ENCODE results near the gene PLEKHG4B. TPM values are rescaled to one million over a fixed set of nuclear protein-coding genes. Genes with fewer than 3 reads are reported as not detected.
A peak's percentile ranks its signal among the peaks of the same experiment; 100 is the strongest.
"Not testable (repeated sequence)": the region's sequence is repeated elsewhere in the genome, so short reads cannot be mapped to it uniquely, and the experiment has no call there.

PLEKHG4B gene
- total RNA-seq, 1 donor from 2014 or later = 0.15 TPM

DNA sequence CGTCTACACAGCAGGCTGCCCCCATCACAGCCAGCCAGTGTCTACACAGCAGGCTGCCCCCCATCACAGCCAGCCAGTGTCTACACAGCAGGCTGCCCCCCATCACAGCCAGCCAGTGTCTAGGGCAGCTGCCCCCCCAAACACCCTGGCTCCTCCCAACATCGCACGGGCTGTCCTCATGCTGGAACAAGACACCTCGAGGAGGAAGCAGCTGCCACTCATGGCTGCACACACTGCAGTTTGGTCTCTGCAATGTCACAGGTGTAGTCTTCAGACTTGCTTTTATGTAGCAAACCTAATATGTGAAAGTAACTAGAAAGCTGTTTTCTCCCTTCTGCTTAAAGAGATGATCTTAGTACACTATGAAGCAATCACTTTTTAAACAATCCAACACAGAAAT lies 109.0 kb downstream of the PLEKHG4B start:
- DNase-seq (ENCODE audit: low read depth) = no peak

DNA sequence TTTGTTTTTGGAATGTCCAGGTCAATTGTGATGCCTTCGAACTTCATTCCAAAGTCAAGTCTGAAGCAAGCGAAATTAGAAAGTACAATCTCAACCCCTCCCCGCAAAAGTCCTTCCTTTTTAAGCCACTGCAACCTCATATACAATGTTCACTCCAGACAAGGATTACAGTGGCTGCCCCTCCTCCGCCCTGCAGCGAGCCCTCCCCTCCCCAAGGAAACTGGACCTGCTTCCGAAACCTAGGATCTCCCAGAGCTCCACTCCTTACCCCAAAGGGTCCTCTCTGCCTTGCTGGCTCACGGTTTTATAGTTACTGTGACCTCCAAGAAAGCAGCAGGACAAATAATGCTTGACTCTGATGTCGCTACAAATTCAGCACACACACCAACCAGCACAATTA lies 109.7 kb downstream of the PLEKHG4B start:
- no peak for DNase-seq (ENCODE audit: low read depth)

- no peak for DNase-seq (ENCODE audit: low read depth)
Observed at GRCh38 chr5:203246-203930, 111.4 kb downstream of the PLEKHG4B start.

DNA sequence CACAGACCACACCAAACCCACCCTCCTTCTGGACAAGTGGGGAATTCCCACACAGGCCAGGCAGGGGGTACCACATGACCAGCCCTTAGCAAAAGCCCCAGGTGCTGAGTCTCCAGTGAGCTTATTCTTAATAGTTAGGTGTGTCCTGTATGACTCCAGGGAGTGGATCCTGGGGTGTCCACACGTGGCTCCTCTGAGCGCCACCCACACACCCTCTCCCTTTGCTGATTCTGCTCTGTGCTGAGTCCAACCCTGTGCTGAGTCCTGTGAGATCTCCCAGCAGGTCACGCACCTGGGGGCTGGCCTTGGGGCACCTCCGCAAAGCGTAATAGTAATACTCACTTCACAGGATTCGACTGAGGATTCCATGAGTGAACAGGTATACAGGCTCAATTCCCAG lies 112.0 kb downstream of the PLEKHG4B start:
- no peak for DNase-seq (ENCODE audit: low read depth)

- no peak for DNase-seq (ENCODE audit: low read depth)
Observed at GRCh38 chr5:204462-204861, 112.5 kb downstream of the PLEKHG4B start.

DNA sequence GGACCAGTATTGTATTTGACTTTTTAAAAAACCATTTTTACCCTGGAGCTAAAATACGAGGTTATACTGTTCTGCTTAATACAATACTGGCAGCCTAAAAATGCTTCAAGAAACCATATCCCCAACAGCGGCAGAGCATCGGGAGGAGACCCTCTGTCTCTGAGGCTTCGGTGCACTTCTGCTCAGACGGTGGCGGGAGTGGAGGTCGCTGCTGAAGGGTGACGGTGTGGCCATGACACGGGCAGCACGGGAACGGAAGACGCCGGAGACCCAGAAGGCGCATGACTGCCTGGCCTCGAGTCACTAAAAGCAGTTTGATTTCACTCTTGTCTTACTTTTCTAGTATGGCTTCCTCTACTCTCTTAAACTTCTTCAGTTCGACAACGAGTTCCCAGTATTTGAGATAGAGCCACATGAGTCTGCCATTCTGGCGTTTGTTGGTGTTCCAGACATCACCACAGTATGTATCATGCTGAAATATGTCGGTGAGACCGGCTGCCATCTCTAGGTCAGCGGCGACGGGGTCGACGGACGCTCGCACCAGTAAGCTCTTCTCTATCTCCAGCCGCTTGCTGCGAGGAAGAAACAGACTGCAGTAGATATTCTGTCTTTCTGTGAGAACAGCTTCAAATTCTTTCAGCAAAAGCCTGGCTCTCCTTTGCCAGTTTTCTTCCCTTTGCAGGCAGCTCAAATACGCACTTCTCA lies 113.2 kb downstream of the PLEKHG4B start:
- DNase-seq (ENCODE audit: low read depth) = no peak

DNA sequence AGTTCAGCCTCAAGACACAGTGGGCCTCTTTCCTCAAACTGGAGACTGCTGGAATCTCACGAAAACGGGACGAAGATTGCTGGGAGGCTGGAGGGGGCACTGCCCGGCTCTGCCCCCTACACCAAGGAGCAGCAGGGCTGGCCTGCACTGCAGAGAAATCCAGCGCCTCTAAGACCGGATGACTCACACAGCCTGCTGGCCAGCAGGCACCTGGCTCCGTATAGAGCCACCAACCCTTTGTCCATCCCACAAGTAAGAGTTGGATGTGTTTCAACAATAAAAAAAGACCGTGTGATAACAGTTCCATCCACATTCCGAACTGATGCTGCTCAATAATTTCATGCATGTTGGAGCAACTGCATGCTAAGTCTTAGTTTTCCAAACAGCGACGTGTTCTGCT lies 114.4 kb downstream of the PLEKHG4B start:
- DNase-seq (ENCODE audit: low read depth) = no peak

GRCh38 chr5:206927-207536 lies 115.1 kb downstream of the PLEKHG4B start:
- DNase-seq (ENCODE audit: low read depth) = no peak

DNA sequence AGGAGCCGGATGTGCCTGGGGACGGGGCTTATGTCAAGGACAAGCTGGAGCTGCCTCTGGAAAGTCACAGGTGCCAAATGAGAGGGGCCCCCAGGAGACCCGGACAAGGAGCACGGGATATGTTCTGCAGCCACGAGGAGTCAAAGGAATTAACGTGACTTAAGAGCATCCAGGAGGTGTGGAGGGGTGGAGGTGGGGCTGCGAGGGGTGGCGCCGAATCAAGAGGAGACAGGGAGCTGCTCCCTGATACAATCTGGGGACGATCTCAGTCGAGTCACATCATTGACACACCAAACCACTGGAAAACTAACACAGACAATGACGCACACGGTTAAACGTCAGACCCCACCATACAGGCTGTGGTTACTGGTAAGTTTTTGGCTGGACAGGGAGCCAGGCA lies 115.6 kb downstream of the PLEKHG4B start:
- no peak for DNase-seq (ENCODE audit: low read depth)

DNA sequence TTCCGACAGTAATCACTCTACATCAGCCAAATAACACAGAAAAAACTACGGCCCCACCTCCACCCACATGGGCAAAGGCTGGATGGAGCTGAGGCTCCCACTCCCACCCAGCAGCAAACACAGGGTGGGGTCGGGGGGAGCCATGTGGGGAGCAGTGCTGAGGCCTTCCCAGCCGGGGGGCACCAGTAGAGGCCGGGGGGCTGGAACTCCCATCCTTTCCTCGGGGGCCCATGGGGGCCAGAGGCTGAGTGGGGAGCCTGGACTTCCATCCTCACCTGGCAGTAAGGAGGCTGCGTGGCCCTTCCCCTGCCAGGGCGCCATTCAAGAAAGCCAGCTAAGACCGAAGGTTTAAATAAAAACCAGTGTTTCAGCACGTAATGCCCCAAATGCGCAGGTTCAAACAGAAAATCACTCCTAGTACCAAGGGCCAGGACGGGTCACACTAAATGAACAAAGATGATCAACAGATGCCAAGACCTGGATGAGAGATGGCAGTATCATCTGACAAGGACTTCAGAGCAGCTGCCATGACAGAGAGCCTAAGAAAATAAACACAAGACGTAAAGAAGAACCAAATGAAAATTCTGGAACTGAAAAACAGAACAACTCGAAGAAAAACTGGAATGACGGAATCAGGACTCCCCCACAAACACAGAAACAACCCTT lies 116.6 kb downstream of the PLEKHG4B start:
- no peak for DNase-seq (ENCODE audit: low read depth)

GRCh38 chr5:213803-214395 lies 121.9 kb downstream of the PLEKHG4B start:
- no peak for DNase-seq (ENCODE audit: low read depth)

GRCh38 chr5:215256-215655 lies 123.3 kb downstream of the PLEKHG4B start:
- peak; percentile 70 for DNase-seq (ENCODE audit: low read depth)

- not testable (repeated sequence) for DNase-seq (ENCODE audit: low read depth)
Observed at GRCh38 chr5:216076-216475, 124.1 kb downstream of the PLEKHG4B start.

- DNase-seq (ENCODE audit: low read depth) = peak; percentile 72
Observed at GRCh38 chr5:217494-218456, 125.8 kb downstream of the PLEKHG4B start, which contains the start of the genes CCDC127 and SDHA. Gene CCDC127, minus strand, starts transcription at chr5:218153. Its CDS starts 1,304 bp downstream, at chr5:216849. Gene SDHA, plus strand, starts transcription at chr5:218320. Its CDS starts 36 bp downstream, at chr5:218356.

DNA sequence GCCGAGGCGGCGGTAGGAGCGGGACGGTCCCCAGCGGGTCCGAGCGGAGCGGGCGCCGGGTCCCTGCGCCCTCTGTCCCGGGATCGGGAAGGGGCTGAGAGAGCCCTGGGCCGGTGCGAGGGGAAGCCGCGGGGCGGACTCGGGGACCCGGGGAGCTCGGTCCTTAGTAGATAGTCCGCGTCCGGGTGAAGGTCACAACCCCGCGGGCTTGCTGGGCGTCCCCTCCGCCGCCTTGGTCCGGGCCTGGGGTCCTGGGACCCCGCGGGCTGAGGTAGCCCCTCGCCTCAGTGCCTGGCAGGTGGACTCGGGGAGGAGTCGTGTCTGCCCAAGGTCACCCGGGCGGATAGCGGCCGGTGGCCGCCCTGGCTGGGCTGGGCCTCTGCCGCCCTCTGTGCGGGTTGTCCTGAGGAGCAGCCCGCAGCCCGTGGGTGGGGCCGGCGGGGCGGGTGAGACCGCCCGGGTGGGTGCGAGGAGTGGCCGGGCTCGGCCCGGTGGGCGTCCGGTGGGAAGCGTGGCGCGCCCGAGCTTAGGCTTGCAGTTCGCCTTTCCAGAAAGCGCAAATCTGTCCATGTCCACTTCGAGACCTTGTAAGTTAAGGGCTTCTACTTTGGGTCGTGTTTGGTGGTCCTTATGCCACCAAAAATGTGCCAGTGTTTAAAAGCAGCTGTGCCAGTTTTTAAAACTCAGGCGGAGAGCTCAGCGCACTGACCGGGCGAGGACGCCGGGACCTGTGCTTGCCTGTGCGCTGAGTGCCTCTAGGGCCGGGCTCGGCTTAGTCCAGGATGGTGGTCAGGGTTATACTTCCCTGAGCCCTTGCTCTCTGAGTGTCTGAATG lies 126.7 kb downstream of the PLEKHG4B start:
- DNase-seq (ENCODE audit: low read depth) = peak; percentile 33

GRCh38 chr5:219460-219863 lies 127.5 kb downstream of the PLEKHG4B start:
- DNase-seq (ENCODE audit: low read depth) = peak; percentile 47

DNA sequence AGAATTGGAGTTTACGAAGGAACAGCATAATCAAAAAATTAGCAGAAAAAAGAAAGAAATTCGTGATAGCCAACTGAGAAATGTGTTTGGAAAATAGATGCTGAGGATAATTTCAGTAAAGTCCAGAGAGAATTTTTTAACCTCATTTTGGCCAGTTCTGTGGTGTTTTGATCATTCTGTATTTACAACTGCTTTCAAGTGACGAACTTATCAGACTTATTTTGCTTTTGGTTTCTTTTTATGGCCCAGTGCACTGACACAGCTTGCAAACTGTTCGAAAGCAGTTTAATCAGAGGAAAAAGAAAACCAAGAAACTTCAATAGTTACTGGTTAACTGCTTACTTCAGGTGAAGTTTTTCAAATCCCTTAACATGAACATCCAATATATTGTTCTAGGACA lies 128.0 kb downstream of the PLEKHG4B start:
- peak; percentile 40 for DNase-seq (ENCODE audit: low read depth)

GRCh38 chr5:222951-223715 lies 131.2 kb downstream of the PLEKHG4B start:
- DNase-seq (ENCODE audit: low read depth) = not testable (repeated sequence)

GRCh38 chr5:223791-224190 lies 131.8 kb downstream of the PLEKHG4B start:
- DNase-seq (ENCODE audit: low read depth) = no peak
